PC-3 (cell line): ENCODE data around the gene SHC4.

Experiments used
- CTCF ChIP-seq: fragments of 300-600 bp; sonication (generic); conservative IDR thresholded peaks from 2 replicates; pipeline ENCODE4 v1.5.1; 2017; ENCODE audit warnings: antibody characterized with exemption, low read depth, mild to moderate bottlenecking, low read length
- EZH2phosphoT487 ChIP-seq: fragments of 300-600 bp; sonication (generic); IDR thresholded peaks from 2 replicates; pipeline ENCODE4 v1.6.1; 2018; ENCODE audit warnings: mild to moderate bottlenecking, antibody characterized with exemption, low read length, borderline replicate concordance

DNA sequence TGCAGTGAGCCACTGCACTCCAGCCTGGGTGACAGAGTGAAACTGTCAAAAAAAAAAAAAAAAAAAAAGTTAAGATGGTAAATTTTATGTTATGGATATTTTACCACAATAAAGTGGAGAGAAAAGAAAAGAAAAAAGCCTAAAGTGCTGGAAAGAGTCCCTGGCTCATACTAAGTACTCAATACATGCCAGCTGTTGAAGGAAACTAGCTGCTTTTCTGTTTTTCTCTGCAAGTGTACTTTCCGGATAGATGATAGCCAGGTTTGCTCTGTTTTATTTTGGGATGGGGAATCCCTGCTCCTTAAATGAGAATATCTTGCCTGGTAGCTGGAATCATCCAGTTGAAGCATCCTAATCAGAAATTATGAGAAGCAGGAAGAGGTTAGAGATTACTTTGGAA, 74.9 kb downstream of the SHC4 start:
- no peak for TF ChIP-seq CTCF
- no peak for TF ChIP-seq EZH2phosphoT487
